Astrocyte of the hippocampus (primary cell): ENCODE measurements around the gene ANO7.

ENCODE experiments used
- DNase-seq: peaks from one replicate; pipeline ENCODE4 v3.0.0; 2011; ENCODE audit warnings: low read depth, low spot score

Gene ANO7

DNA sequence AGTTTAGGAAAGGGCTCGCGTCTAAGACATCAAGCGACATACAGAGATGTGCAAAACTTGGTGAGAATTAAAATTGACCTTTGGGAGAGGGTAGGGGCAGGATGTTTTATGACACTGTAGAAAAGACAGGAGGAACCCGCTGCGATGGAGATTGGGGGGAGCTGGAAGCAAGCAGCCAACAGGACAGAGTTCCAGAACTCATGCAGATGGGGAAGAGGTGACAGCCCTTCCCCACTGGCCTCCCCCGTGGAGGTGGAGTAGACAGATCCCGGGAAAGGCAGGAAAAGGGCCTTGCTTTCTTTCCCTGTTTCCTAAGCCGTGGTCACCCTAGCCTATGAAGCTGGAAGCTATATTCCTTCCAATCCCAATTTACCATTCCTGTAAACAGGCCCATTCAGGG, 39.1 kb downstream of the ANO7 start:
- no peak for DNase-seq

DNA sequence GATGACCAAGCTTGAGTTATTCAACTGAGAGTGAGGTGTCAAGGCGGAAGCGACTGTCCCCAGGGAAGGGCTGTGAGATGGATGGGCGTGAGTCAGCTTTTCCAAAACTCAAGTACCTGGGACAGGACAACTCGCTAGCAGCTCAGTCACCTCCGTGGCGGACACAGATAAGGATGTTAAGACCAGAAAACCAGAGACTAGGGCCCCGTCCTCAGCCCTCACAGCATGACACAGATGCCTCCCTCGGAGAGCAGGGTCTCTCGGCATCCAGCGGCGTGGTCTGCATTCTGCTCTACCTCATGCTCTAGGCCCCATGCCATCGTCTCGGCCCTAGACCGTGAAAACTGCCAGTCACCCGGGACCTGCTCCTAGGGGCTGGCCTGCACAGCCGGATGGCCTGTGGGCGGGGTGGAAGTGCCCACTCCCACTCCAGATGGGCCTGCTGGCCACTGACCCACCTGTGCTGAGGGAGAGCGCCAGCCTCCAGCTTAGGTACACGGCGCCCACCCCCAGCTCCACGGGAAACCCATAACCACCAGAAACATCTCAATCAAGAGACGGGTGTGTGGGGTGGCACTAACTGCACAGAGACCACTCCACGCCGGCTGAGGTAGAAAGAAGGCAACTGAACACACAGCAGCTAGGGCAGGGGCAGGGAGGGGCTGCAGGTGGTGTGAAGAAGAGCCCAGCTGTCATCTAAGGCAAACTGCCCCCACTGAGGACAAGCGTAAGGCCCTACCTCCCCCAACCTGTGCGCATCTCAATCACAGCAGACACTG, 39.8 kb downstream of the ANO7 start:
- DNase-seq, result no peak

DNA sequence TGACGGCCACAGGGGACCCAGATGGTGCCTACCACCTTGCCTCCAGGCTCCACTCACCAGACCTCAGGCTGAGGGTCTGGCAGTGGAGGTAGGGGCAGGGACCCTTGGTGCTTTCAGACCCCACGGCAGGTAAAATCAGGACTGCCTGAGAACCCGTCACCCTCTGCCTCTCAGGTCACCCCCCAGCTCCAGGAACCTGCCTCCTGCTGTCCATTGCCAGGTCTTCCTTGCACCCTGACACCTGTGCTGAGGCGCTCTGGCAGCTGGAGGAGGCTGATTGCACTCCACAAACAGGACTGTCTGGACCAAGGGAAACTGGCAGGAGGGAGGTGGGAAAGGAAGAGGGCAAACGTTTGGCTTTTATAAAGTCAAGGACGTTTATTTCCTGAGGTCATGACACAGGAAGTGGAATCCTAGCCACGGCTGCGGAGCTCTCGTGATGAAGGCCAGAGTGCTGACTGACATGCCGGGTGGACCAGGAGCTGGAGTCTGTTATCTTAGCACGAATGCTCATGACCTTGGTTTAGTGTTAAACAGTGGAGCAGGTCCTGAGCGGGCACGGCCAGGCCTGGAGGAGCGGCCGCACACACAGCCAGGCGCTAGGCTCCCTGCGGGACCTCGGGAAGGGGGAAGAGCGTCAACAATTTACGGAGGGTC, 40.5 kb downstream of the ANO7 start:
- no peak for DNase-seq

DNA sequence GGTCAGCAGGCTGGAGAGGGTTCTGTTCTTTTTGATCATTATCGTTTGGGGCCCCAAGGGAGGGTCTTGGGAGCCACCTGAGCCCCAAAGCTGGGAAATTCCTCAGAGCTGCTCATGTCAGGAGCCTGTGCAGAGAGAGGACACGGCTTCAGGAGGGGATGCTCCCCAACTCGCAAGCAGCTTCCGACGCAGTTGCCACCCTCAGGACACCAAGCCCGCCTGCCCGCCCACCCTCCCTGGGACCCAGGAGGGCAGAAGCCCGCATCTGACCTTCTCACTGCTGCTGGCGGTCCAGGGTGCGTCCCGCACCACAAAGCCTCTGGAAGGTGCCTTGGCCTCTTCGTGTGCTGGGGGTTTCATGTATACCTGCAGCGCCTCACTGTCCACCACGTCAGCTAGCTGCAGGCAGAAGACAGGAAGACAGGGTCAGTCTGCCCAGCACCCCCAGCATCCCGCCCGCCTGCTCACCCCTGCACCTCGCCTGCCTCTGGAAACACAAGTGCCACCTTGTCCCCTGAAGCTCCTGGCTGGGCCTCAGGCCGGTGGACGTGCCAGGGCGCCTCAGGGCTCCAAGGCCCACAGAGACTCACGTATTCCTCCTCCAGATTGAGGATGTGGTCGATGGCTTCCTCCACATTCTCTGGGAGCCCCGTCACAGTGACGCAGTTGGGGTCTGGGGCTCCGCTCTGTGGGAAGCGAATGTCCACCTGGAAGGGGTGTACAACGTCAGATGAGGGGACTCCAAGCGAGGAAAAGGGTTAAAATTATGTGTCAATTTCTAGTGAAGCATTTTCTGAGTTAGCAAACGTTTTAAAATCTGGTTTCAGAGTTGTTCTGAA, 41.3 kb downstream of the ANO7 start:
- no peak for DNase-seq

DNA sequence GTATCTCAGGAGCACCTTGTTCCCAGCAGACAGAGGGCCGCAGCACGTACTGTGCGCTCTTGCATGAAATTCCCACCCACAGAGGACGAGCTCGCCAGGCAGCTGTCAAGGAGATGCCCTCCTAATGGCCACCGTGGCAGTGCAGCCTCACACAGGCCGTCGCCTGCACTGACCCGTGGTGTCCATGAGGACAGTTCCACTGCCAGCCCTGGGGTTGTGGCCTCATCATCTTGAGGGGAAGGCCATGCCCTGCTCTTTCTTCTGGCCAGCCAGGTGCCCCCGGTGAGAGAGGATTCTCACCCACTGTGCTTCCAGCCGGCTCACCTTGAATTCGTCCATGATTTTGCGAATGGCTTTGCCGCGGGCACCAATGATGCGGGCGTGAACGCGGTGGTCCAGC, 42.0 kb downstream of the ANO7 start:
- DNase-seq, result no peak

DNA sequence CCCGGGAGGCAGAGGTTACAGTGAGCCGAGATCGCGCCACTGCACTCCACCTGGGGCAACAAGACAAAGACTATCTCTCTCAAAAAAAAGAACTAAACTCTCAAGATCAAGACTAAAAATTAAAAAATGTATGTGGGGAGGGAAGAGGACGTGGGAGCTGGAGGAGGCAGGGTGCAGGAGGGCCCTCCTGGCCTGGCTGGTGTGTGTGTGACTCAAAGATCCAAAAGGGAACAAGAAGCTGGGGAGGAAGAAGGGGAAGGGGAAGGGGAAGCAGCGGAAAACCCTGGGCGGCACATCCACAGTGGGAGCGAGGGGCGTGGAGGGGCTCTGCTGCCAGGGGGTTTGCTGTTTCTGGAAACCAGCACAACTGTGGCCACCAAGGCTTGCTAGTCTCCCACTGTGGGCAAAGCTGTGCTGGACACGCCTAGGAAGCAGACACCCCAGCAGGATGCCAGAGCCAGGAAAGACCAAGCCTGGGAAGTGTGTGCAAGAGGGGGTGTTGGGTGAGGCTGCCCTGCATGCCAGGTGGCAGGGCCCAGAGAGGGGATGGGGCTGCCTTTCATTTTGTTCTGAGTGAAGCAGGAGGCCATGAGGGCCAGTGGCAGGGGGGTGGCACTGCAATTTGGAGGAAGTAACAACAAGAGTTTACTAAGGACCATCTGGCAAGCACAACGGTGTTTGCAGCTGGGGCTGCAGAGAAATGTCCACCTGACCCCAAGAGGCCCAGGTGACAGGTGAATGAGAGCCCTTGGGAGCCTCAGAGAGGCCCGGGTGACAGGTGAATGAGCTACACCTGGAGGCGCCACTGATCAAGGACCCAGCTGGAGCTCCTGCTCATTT, 44.5 kb downstream of the ANO7 start:
- DNase-seq, result no peak

DNA sequence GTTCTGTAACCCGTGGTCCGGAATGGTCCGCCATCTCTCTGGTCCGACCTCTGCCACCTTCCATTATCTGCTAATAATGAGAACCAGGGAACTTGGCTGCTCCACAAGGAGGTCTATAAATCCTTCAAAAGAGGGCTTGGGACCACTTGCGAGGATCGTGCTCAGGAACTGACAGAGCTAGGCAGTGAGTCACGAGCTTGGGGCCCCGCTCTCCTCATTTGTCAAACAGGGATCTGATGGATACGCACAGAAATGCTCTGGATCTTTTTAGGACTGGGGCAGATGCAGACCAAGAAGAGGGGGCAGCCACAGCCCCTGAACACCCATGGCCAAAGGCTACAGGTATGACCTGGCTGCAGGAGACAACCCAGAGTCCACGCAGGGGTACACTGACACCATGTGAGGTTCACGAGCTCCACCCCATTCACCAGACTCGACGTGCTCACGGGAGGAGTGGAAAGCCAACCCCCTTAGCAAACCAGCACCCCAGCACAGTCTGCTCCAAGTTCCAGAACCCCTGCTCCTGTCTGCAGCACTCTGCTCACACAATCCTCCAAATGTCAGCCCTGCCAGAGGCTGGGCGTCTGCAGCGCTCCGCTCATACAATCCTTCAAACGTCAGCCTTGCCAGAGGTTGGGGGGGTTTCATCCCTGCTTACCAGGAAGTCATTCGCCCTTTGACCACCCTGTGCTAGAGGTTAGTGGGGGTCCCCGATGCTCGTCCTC, 45.8 kb downstream of the ANO7 start:
- no peak for DNase-seq

DNA sequence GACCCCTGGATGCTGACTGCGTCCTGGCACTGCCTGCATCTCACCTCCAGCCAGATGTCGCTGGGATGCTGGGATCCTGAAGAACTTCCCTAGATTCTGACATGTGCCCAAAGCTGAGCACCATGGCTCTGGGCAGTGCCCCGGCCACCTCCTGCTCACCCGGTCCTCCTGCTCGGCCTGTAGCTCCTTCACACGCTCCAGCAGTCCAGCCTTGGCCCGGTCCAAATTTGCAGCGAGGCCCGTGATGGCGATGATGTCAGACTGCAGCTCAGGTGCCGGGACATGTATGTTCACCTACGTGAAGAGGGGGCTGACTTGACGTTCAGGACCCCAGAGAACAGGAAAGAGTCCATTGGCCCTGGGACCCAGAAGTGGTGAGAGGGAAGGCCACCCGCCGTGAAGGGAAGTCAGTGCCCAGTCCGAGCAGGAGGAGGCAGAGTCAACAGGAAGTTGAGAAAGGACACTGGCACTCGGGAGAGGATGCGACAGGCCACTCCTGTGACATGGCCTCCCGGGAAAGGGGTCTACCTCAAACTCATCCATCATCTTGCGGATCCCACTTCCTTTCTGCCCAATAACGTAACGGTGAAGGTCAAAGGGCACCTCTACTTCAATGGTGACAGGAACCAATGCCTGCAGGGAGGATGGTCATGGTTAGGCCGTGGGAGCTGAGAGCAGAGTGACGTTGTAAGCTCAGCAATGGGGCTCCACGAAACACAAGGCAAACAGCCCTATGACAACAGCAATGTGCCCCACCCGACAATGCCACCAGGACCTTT, 46.7 kb downstream of the ANO7 start:
- DNase-seq, result no peak

DNA sequence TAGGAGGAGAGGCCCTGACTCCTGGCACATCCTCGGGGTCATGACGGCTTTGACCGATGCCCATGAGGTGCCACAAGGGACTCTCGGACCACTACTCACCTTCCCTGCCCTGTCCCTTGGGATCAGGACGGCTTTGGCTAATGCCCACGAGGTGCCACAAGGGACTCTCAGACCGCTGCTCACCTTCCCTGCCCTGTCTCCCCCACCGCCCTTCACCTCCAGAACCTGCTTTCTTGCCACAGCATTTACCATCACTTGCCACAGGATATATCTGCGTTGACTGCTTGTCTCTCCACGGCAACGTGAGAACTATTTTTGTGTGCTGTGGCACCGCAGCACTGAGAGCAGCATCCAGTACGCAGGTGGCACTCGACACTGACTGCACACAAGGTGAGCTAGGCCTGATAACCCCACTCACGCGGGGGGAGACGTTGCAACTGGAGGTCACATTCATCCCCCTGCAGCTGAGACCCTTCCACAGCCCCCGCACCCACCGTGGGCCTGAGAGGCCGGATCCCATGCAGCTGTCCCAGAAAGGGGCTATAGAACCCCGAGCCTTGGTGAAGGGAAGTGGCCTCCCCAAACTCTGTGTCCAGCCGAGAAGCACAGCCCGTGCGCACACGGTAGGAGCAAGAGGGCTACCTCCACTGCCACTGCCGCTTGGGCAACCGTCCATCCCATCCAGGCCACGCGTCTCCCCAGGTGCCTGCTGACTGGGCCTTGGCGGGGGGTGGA, 47.5 kb downstream of the ANO7 start:
- DNase-seq, result no peak

DNA sequence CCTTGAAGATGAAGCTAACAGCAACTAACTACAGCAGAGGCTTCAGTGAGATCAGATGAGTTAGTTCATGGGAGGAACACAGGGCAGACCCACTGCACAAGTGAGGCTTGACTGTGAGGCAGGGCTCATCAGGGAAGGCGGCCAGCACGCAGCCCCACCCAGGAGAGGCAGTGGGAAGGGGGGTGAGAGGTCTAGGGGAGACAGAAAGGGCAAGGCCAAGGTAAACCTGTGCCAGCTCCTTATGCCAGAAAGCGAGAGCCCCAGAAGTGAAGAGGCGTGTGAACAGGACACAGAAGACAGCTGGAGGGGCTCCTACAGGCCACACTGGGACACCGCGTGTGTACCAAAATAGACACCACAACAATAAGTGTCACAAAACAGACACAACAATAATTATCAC, 48.6 kb downstream of the ANO7 start:
- no peak for DNase-seq

DNA sequence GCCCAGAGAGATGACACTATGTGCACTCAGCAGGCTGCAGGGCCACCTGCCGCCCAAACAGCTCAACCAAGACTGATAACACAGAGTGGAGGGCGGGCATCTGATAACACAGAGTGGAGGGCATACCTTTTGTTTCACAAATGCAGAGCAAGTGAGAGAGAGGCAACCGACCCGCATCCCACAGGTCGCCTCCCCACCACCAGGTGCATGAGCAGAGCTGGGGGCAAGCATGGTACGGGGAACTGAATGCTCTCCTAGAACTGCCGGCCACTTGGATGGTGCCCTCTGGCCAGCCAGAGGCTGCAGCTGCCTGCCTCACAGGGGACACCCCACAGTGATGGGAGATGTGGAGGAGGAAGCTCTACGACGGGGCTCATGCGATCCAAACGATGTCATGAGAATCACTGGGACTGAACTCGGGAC, 49.5 kb downstream of the ANO7 start:
- DNase-seq, result no peak

DNA sequence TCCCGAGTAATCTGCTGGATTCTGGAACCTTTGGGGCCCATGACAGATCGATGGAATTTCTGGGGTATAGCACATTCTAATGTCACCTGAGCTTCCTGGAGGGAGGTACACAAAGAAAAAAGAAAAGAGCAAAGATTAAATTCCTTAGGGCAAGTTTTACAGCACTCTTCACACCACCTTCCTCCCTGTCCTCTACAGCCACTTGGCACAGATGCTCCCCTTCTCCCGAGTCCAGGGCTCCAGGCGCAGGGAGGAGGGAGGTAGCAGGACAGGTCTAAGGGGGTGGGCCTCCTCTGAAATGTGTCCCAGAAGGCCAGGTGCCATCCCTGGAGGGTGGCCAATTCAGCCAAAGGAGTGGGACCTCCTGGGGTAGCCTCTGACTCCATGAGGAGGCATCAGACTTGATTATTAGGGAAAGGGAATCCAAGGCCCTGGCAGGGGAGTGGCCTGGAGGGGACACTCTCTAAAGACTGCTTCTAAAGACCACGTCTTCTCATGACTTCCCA, 50.3 kb downstream of the ANO7 start:
- DNase-seq, result no peak

DNA sequence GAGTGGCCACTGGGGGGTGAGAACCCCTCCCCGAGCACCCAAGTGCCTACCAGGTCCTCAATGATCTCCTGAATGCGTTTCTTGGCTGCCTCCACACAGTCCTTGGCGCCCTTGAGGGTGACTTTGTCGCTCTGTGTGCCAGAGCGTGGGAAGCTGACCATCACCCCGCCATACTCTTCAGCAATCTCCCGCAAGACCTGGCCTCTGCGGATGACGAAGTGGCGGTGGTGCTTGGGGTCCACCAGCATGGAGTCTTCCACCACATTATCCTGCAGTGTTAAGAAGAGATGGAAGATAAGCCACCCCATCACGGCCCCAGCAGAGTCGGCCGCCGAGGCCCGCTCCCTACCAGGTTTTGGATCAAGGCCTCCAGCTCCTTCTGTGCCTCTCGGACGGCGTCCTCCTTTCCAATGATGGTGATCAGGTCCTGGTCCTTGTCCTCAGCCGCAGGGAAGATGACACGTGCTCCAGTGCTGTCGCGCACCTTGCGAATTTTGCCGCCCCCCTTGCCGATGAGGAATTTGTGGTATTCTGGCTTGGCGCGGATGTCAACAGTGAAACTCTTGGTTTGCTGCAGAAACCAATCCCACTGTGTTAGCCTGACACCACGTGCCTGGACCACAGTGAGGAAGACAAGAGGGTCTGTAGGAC, 51.2 kb downstream of the ANO7 start:
- DNase-seq, result no peak

DNA sequence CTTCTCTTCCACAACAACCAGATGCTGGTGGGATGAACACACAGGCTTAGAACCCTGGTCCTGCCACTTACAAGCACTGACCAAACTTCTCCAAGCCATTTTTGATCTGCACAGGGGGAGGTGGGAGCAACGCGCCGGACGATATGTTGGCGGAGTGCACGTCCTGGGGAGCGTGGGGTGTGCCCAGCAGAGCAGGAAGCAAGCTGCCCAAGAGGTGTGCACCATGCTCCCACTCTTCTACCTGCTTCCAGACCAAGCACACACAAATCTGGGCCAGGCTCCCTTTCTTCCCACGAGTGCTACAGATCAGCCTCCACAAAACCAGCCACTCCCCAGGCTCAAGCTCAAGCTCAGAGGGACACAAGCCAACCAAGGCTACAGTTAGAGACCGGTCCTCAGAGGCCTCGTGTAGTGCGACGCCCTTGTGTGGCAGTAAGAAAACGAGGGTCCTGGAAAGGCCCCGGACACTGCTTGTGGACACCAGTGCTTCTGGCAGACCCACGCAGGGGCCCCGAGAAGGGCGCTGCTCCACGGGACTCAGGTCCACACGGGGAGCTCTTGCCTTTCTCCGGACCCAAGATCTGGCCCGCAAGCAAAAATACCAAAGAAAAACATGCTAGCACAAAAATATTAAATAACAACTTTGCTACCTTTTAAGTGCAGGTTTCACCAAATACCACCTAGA, 52.0 kb downstream of the ANO7 start:
- no peak for DNase-seq

DNA sequence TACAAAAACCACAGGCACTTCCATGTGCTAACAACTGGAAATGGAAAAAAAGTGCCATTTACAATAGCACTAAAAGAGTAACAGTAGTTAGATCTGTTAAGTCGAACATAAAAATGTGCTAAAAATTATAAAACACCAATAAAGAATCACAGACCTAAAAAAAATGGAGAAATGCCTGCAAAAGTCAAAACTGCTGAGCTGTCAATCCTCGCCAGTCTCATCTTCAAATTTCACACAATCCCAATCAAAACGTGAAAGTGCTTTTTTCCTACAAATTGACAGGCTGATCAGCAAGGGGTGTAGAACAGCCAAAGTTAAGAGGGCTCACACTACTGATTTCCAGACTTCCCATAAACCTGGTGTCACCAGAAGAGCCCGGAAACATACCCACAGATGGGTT, 53.2 kb downstream of the ANO7 start:
- no peak for DNase-seq

DNA sequence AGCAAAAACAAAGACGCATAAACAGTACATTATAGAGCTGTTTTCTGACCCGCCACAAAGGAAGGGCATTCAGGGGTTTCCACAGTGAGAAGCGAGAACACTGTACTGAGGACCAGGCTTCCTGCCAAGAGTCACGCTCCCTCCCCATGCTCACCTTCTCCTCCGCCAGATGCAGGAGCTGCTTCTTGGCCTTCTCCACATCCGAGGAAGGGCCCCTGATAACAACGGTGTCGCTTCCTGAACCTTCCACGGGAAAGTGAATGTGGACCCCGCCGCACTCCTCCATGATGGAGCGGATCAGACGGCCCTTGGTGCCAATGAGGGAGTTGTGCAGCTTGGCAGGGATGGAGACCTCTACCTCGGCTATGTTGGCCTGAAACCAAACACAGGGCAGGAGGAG, 53.8 kb downstream of the ANO7 start:
- no peak for DNase-seq

DNA sequence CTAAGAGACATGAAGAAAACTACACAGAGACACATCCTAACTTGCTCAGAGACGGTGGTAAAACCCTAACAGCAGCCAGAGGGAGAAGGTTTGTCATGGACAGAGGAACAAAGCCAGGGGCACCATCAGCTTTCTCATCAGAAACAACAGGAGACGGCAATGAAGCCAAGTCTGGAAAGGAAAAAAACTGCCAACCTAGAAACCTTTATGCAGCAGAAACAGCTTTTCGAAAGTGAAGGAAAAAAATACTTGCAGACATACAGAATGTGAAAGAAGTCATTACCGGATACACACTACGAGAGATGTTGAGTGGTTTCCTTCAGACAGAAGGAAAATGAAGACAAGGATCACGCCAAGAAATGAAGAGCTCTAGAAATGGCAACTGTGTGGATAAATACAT, 55.9 kb downstream of the ANO7 start:
- DNase-seq, result no peak

DNA sequence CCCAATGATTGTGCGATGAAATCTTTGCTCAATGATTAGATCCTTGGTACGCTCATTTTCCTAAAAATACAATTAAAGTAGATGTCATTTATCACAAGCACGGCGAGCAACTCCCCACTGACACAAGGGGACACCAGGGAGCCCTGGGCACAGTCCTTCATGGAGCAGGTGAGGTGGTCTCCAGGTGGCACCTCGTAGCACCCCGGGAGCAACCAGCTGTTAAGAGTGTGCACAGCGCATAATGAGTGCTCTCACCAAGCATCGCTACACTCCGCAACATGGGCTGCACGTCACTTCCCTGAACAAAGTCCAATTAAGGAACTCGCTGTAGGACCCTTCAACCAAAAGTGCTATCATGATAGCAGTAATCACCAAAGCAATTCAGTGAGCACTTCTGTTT, 59.8 kb downstream of the ANO7 start:
- DNase-seq, result no peak
